Subcutaneous adipose tissue (tissue), 4 donors: ENCODE results near the gene NATD1. TPM values are rescaled to one million over a fixed set of nuclear protein-coding genes. Genes with fewer than 3 reads are reported as not detected.

Source experiments
- CTCF ChIP-seq: fragments of 450-650 bp; IDR thresholded peaks from one replicate; pipeline ENCODE4 v1.5.1; 2016; ENCODE audit warnings: low read depth, mild to moderate bottlenecking, control low read depth, antibody characterized with exemption, moderate library complexity
- total RNA-seq, 4 donors: library from RNA; depleted of rRNA; stranded (reverse); fragments of >200 nt; gene quantifications; one replicate each; pipeline ENCODE4 v1.1.0, GENCODE V29; 2016

The NATD1 gene
- total RNA-seq, result 10 to 100 TPM in 3 of 4 donors, 1 to 10 TPM in 1; 4.9 to 31.6 (median 15.1) TPM

- no peak for TF ChIP-seq CTCF
Measured at GRCh38 chr17:21252796-21253645, at the start of gene NATD1. NATD1 (minus strand) TSS chr17:21253410; CDS start chr17:21253264, 146 bp downstream.

GRCh38 chr17:21301593-21302550 is 48.7 kb upstream of the NATD1 start:
- TF ChIP-seq CTCF, result no peak

GRCh38 chr17:21300601-21301571 is 47.7 kb upstream of the NATD1 start:
- no peak for TF ChIP-seq CTCF

- no peak for TF ChIP-seq CTCF
Measured at GRCh38 chr17:21299981-21300600, 46.9 kb upstream of the NATD1 start.

- TF ChIP-seq CTCF, result no peak
Measured at GRCh38 chr17:21298983-21299519, 45.8 kb upstream of the NATD1 start.
